ENCODE data around the gene TBXA2R. TPM values are rescaled to one million over a fixed set of nuclear protein-coding genes. Genes with fewer than 3 reads are reported as not detected.

The TBXA2R gene
- total RNA-seq, 1 experiment from 2014 or later, result 1.3 TPM

- H3K4me3 Mint-ChIP-seq, result no peak overlapping the region
- H3K27me3 Mint-ChIP-seq (ENCODE audit: low read depth), result no peaks in the 10 kb centered on the region
- CTCF ChIA-PET, result interaction anchor here (1.2 kb wide), 1 partner anchor 87 kb away, joined by 3 read pairs; no protein-coding TSS in a partner anchor
- H3K36me3 Mint-ChIP-seq, result peaks cover 5% of the 10 kb centered on the region
- ATAC-seq (no peak), DNase-seq (ENCODE audit: low spot score) (no peak)
- H3K4me1 Mint-ChIP-seq, result peaks cover 5% of the 10 kb centered on the region
- H3K27ac Mint-ChIP-seq, result no peak overlapping the region
- H3K9me3 Mint-ChIP-seq, result no peaks in the 10 kb centered on the region
- TF ChIP-seq JUN (CRISPR knock-in tag; IDR thresholded peaks at IDR 0.05), result no peak
- no peak for TF ChIP-seq FOXK1 (CRISPR knock-in tag; IDR thresholded peaks at IDR 0.05)
- POLR2A ChIA-PET, result no interaction called here
Measured at GRCh38 chr19:3623716-3624115, 17.0 kb upstream of the TBXA2R start.

- POLR2A ChIA-PET, result interaction anchor here (0.8 kb wide), 1 partner anchor 44 kb away, joined by 4 read pairs; no protein-coding TSS in a partner anchor
- H3K36me3 Mint-ChIP-seq, result peaks cover 5% of the 10 kb centered on the region
- TF ChIP-seq USF2 (CRISPR knock-in tag; IDR thresholded peaks at IDR 0.05) (no peak), CREB1 (CRISPR knock-in tag; IDR thresholded peaks at IDR 0.05) (no peak), ZBTB43 (CRISPR knock-in tag; IDR thresholded peaks at IDR 0.05) (no peak)
- no peaks in the 10 kb centered on the region for H3K27me3 Mint-ChIP-seq (ENCODE audit: low read depth)
- DNase-seq (ENCODE audit: low spot score), result no peak
- CTCF ChIA-PET, result interaction anchor here (0.9 to 1.5 kb wide), 3 partner anchors 10 to 88 kb away, joined by 3 to 5 read pairs (median 3); no protein-coding TSS in a partner anchor
- H3K9me3 Mint-ChIP-seq, result no peaks in the 10 kb centered on the region
- no peak overlapping the region for H3K4me3 Mint-ChIP-seq
- no peak for ATAC-seq
- no peak overlapping the region for H3K27ac Mint-ChIP-seq
- peaks cover 6% of the 10 kb centered on the region for H3K4me1 Mint-ChIP-seq
Measured at GRCh38 chr19:3622224-3622623, 15.5 kb upstream of the TBXA2R start.

- Mint-ChIP-seq H3K36me3 (peaks cover 5% of the 10 kb centered on the region), H3K9me3 (no peaks in the 10 kb centered on the region), H3K27me3 (ENCODE audit: low read depth) (no peaks in the 10 kb centered on the region), H3K4me3 (no peak overlapping the region), H3K27ac (no peak overlapping the region), H3K4me1 (peaks cover 8% of the 10 kb centered on the region)
- ATAC-seq (no peak), DNase-seq (ENCODE audit: low spot score) (no peak)
- CTCF ChIA-PET, result interaction anchor here (0.9 to 1.5 kb wide), 2 partner anchors 9 to 14 kb away, joined by 3 to 5 read pairs; no protein-coding TSS in a partner anchor
- POLR2A ChIA-PET, result interaction anchor here (0.8 kb wide), 1 partner anchor 43 kb away, joined by 4 read pairs; no protein-coding TSS in a partner anchor
- TF ChIP-seq MLX (CRISPR knock-in tag; IDR thresholded peaks at IDR 0.05), result no peak
- no peak for TF ChIP-seq MAX (CRISPR knock-in tag; IDR thresholded peaks at IDR 0.05)
- TF ChIP-seq ATF1 (CRISPR knock-in tag; IDR thresholded peaks at IDR 0.05), result no peak
- TF ChIP-seq NFATC4 (CRISPR knock-in tag; IDR thresholded peaks at IDR 0.05), result no peak
- no peak for TF ChIP-seq JUN (CRISPR knock-in tag; IDR thresholded peaks at IDR 0.05)
- no peak for TF ChIP-seq ZNF416 (CRISPR knock-in tag; IDR thresholded peaks at IDR 0.05)
- no peak for TF ChIP-seq AR (CRISPR knock-in tag; IDR thresholded peaks at IDR 0.05)
Measured at GRCh38 chr19:3621689-3622088, 15.0 kb upstream of the TBXA2R start.

- Mint-ChIP-seq H3K27ac (no peak overlapping the region), H3K4me3 (no peak overlapping the region), H3K36me3 (peaks cover 5% of the 10 kb centered on the region), H3K4me1 (peaks cover 5% of the 10 kb centered on the region), H3K9me3 (no peaks in the 10 kb centered on the region), H3K27me3 (ENCODE audit: low read depth) (no peaks in the 10 kb centered on the region)
- ATAC-seq (no peak), DNase-seq (ENCODE audit: low spot score) (no peak)
- POLR2A ChIA-PET, result no interaction called here
- CTCF ChIA-PET, result interaction anchor here (0.9 to 3.4 kb wide), 3 partner anchors 8 to 30 kb away, joined by 3 to 17 read pairs (median 5); no protein-coding TSS in a partner anchor
- TF ChIP-seq ATF2 (CRISPR knock-in tag; IDR thresholded peaks at IDR 0.05; ENCODE audit: borderline replicate concordance, low read depth) (no peak), SP1 (CRISPR knock-in tag; conservative IDR thresholded peaks at IDR 0.05) (no peak), MAX (CRISPR knock-in tag; IDR thresholded peaks at IDR 0.05) (no peak), ETV6 (CRISPR knock-in tag; IDR thresholded peaks at IDR 0.05) (no peak), ZNF532 (CRISPR knock-in tag; IDR thresholded peaks at IDR 0.05; ENCODE audit: borderline replicate concordance) (no peak)
Measured at GRCh38 chr19:3620817-3621547, 14.3 kb upstream of the TBXA2R start.
